ENCODE data around the gene MCOLN1.

DNA sequence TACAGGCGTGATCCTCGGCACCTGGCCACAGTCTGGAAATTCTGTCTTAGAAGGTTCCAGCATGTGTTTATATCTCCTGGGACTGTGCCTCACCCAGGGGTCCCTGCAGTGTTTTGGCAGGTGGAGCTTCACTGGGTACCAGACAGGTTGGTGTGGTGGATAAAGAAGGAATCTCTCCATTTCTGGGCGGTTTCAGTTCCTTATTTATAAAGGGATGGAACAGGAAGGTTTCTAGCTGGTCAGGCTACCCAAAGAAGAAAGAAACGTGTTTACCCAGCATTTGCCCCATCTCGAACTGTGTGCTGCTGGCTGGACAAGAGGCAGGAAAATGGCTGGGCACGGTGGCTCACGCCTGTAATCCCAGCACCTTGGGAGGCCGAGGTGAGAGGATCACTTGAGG is 22.9 kb downstream of the MCOLN1 start:
- TF ChIP-seq POLR2A (IDR thresholded peaks at IDR 0.05; ENCODE audit: low read depth, low read length) (no peak), CTCF (IDR thresholded peaks at IDR 0.05; ENCODE audit: extremely low read depth in 1 of 2, insufficient read depth in 1 of 2, low read depth in 1 of 2, low read length in 2 of 2) (no peak), POLR2AphosphoS5 (IDR thresholded peaks at IDR 0.05; ENCODE audit: insufficient read depth, low read depth, low read length) (no peak), MAX (IDR thresholded peaks at IDR 0.05; ENCODE audit: insufficient read depth, insufficient read length) (no peak), EZH2 (IDR thresholded peaks at IDR 0.05; ENCODE audit: borderline replicate concordance, low read depth, low read length, severe bottlenecking) (no peak), MYC (IDR thresholded peaks at IDR 0.05; ENCODE audit: low read depth, low read length) (no peak), JUN (IDR thresholded peaks at IDR 0.05; ENCODE audit: borderline replicate concordance, insufficient read depth, insufficient read length, low read depth) (no peak), FOS (IDR thresholded peaks at IDR 0.05; ENCODE audit: borderline replicate concordance, insufficient read depth, low read length) (no peak), GATA2 (IDR thresholded peaks at IDR 0.05; ENCODE audit: insufficient read depth, insufficient read length, low read depth, low read length) (no peak)
